ENCODE data around the gene TBX21.

The TBX21 gene

DNA sequence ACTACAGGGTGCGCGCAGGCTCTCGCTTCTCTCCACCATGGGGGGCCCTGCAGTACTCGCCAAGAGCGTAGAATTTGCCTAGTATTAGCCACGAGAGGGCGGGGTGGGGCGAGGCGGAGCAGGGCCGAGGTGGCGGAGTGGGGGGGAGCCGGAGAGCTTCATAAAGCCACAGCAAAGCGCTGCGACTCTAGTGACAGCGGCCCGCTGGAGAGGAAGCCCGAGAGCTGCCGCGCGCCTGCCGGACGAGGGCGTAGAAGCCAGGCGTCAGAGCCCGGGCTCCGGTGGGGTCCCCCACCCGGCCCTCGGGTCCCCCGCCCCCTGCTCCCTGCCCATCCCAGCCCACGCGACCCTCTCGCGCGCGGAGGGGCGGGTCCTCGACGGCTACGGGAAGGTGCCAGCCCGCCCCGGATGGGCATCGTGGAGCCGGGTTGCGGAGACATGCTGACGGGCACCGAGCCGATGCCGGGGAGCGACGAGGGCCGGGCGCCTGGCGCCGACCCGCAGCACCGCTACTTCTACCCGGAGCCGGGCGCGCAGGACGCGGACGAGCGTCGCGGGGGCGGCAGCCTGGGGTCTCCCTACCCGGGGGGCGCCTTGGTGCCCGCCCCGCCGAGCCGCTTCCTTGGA lies at the start of gene TBX21:
TSS of gene TBX21 (plus strand) at position 190 of the 627 bp plus-strand sequence. CDS start at position 409, 219 bp downstream.
- DNase-seq = peak; percentile 93

GRCh38 chr17:47684025-47684424 lies 49.0 kb upstream of the TBX21 start:
- no peak for DNase-seq

- DNase-seq = no peak
Measured at GRCh38 chr17:47684535-47685193, 48.4 kb upstream of the TBX21 start.

GRCh38 chr17:47685556-47686275 lies 47.3 kb upstream of the TBX21 start:
- DNase-seq = no peak

GRCh38 chr17:47686276-47686635 lies 46.8 kb upstream of the TBX21 start:
- no peak for DNase-seq

DNA sequence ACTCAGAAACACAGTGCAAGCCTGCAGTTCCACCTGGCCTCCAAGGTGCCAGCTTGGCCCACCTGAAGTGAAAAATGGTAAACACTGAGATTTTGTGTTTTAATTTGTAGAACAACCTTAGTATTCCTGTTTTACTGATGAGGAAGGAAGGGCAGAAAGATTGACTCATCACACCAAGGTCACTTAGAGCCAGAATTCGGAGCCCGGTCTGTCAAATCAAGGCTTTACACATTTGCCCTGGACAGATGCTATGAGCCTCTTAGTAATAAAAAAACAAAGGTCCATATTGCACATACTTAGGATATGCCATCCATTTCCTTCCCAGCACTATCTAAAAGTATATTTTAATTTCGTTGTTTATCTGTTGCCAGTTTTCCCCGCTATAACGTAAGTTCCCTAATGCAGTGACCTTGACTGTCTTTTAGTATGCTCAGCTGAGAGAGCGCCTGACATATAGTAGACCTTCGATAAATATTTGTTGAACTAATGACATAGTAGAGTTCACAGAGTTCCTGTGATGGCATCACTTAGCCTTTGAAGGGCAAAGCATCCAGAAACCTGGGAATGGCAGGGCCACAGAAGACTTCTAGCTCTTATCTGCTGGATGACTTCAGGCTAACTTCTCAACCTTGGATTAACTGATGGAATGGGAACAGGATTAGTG lies 46.2 kb upstream of the TBX21 start:
- DNase-seq = no peak

GRCh38 chr17:47687328-47687690 lies 45.7 kb upstream of the TBX21 start:
- no peak for DNase-seq

DNA sequence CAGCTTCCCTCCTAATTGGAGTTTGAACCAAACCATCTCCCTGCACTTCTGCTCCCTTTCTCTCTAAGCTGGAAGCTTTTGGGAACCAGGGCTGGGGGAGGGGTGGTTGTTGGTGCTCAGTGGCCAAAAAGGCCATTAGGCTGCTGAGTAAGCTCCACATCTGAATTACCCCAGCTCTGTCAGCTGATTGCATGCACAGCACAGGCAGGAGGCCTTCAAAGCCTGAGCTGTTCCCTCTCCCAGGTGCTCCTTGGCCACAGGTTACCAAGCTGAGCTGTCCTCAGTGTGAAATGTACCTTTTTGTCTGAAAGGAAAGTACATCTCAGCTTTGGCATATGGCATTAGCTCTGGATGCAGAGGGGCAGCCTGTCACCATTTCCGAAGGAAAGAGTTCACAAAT lies 45.3 kb upstream of the TBX21 start:
- DNase-seq = no peak

GRCh38 chr17:47690121-47690520 lies 42.9 kb upstream of the TBX21 start:
- DNase-seq = no peak

- DNase-seq = no peak
Measured at GRCh38 chr17:47692137-47692894, 40.7 kb upstream of the TBX21 start.

DNA sequence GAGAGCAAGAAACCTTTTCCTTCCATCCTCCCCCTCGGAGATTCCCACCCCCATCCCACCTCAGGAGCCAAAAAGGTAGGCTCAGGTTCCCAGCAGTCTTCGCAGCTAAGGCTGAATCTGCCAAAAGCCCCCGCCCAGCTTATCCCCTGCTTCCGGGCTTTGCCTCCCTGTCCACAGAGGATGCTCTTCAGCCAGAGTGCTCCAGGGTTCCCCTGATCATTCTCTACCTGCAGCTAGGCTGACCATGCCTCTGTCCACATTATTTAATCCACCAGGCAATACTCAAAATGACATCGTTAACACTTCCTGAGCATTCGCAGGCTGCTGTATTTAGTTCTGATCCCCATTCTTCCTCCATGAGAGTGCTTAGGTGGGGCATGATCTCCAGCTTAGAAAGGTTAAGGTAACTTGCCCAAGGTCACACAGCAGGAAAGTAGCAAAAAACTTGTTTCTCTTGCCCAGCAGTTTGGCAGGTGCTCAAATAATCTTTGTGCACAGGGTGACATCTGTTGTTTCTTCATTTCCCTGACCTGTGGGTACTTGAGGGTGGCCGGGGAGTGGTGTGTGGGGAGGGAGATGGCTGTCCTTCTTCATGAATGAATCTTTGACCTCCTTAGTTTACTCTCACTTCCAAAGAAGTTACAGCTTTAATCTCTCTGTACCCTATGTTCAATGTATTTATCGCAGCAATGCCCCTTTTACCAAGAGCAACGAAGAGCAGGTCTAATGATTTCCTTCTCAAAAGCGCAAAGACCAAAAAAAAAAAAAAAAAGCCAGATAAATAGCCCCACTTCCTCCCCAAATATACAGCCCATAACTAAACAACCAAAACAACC lies 39.9 kb upstream of the TBX21 start:
- no peak for DNase-seq

- peak; percentile 67 for DNase-seq
Measured at GRCh38 chr17:47693731-47694580, 39.1 kb upstream of the TBX21 start, which contains the start of gene TBKBP1. Gene TBKBP1 (plus strand): TSS chr17:47694161. CDS start chr17:47696113, 1,952 bp downstream.

GRCh38 chr17:47694581-47695428 lies 38.2 kb upstream of the TBX21 start:
- DNase-seq = peak; percentile 68

- no peak for DNase-seq
Measured at GRCh38 chr17:47695429-47696376, 37.3 kb upstream of the TBX21 start.

DNA sequence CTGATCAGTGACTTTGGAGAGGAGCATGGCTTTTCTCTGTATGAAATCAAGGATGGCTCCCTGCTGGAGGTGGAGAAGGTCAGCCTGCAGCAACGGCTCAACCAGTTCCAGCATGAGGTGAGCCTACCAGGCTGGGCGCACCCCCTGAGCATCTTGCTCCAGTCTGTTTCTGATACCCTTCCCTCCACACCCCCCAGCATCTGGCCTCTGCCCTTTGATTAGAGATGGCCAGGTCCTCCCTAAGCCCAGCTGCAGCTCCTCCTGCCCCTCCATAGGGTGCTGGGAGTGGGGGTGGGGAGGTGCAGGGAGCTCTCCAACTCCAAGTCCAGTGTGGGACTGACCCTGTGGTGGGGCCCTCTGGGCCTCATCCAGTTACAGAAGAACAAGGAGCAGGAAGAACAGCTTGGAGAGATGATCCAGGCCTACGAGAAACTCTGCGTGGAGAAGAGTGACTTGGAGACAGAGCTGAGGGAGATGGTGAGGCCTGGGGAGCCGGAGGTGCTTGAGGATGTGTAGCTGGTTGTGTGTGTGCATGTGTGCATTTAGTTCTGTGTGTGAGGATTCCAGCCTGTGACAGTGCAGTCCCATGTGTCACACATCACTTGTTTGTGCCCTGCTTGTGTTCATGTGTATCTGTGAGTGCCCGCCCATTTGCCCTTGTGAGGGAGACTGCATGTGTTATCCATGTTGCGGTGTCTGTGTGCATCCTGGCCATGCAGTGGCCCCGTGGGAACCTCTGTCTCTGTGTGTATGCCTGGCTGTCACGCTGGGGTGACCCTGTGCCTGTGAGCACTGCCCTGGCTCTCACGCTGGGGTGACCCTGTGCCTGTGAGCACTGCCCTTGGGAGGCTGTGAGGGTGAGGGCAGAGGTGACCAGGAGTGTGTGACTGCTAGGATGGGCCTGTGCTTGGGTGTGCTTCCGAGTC lies 36.1 kb upstream of the TBX21 start:
- DNase-seq = no peak

DNA sequence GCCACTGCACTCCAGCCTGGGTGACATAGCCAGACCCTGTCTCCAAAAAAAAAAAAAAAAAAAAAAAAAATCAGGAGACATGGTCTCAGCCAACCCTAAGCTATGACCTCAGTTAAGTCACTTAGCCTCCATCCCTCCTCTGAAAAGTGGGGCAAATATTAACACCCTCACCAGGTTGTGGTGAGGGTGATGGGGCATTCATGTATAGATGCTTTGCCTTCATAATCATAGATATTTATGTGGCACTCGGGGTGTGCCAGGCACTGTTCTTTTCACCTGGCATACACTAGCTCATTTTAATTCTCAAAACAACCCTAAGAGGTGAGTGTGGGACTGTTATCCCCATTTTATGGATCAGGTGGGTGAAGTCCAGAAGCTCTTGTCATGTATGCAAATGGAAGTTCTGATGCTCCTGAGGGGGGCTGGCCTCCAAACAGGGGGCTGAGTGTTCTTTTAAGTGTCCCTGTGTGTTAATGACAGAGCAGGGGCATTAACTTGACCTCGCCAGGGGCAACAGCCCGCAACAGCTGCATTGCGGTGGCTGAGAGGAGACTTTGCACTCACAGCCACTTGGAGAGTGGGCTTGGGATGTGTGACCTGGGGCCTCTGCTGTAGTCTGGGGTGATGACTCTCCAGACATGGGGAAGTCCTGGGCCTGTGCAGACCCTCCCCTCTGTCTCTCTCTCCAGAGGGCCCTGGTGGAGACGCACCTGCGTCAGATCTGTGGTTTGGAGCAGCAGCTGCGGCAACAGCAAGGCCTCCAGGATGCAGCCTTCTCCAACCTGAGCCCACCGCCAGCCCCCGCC lies 34.9 kb upstream of the TBX21 start:
- no peak for DNase-seq

Measured in activated naive CD4-positive, alpha-beta T cell treated with Interleukin-2 at 50 U/mL for 16 hours (primary cell).